Ramos (cell line): ENCODE results near the gene HOXB3.
"Not testable (repeated sequence)": the region's sequence is repeated elsewhere in the genome, so short reads cannot be mapped to it uniquely, and the experiment has no call there.

ENCODE experiments used
- in situ Hi-C: fragments of 300-500 bp; cut with MboI; formaldehyde crosslinking; loops from one replicate; pipeline ENCODE4 v1.14.3; 2022; ENCODE audit warnings: low sequenced_read_pairs; ENCODE audit not compliant: unreplicated experiment

HOXB3 gene

GRCh38 chr17:48548523-48549280 is 41.3 kb downstream of the HOXB3 start:
- in situ Hi-C loops, result no loop called here

GRCh38 chr17:48547808-48548522 is 42.1 kb downstream of the HOXB3 start:
- in situ Hi-C loops, result no loop called here

- in situ Hi-C loops, result no loop called here
Observed at GRCh38 chr17:48546924-48547807, 42.9 kb downstream of the HOXB3 start.

DNA sequence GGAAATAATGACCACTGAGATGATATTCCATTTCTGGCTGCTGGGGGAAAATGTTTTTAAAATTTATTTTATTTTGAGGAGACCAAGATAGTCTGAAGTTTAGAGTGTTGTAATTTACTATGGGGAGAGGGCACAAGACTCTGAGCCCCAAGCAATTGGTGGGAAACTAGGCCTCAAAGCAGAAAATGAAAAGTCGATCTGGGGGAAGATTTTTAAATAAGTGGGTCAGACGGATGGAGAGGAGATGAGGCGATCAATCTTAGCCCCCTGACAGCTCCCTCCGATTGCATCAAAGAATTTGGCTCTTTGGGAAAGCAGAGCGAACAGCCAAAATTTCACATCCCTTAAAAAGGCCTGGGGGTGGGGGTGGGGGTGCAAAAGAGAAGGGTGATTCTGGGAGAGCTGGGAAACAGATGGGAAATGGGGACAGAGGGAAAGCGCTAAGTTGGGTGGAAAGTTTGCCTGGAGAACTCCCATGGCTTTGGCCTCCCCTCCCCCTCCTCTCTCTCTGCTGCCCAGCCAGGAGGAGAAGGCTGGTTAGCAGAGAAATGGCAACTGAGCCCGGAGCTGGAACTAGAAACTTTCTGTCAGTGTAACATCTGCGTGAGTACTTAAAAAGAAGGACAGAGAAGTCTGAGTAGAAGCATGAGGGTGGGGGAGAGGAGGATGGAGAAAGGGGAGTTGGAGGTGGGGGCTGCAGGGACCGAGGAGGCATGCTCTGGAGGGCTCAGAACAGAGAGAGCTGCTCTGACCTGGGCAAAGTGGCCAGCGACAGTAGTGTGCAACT is 43.7 kb downstream of the HOXB3 start:
- in situ Hi-C loops, result no loop called here

DNA sequence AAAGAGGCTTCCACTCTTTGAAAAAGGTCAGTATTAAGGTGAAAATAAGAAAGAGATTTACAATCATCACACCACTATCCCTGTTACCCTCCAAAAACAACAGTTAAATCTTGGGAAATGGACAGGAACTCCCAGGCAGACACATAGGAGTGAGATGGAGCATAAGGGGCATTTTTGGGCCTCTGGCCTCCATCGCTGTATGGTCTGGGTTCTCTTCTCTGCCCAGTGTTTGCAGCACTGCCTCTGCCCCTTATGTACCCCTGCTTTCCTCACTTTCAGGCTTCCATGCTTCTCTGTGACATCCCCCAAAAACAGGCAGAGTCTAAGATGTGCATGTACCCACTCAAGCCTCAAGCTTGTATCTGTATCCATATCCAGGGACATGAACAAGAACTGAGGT is 44.5 kb downstream of the HOXB3 start:
- in situ Hi-C loops, result no loop called here

DNA sequence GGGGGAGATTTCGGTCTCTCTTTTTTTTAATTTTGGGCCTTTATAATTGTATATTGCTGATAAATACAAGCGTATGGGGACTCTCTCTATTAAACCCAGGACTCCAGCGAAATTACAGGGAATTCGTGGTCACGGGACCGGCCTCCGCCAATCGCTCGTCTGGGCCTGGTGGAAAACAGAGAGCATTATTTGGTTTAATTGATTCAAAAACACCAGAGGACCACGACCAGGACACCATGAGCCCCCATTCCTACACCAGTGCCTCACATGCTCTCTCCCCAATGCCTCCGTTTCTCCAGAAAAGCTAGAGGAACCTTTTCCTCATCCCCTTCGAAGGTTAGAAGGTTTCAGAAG is 45.0 kb downstream of the HOXB3 start, which contains the start of gene HOXB2:
Gene HOXB2, minus strand, starts transcription at position 88 of the 354 bp plus-strand sequence. CDS start 198 bp downstream, outside the sequence.
- in situ Hi-C loops, result no loop called here

- in situ Hi-C loops, result no loop called here
Observed at GRCh38 chr17:48544349-48545021, 45.6 kb downstream of the HOXB3 start.

DNA sequence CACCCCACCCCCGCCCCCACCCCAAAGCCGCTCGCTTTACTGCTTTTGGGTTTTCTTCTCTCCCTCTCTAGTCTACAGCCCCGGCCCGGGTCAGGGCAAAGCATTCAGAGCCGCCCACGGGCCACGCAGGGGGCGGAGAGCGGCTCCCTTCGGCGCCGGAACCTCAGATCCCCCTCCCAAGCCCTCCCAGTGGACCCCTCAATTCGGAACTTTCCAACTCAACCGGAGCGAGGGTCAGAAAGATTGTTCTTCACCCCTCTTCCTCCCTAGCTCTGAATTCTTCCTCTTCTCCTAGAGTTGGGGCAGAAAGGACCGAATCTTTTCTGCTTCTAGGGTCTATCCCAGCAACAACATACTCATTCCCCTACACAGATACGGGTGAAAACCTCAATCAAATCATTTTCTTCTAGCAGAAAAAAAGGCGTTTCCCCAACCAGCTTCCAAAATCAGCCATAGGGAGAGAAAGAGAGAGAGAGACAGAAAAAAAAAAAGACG is 46.1 kb downstream of the HOXB3 start:
- in situ Hi-C loops, result no loop called here

GRCh38 chr17:48543107-48543853 is 46.8 kb downstream of the HOXB3 start:
- in situ Hi-C loops, result no loop called here

DNA sequence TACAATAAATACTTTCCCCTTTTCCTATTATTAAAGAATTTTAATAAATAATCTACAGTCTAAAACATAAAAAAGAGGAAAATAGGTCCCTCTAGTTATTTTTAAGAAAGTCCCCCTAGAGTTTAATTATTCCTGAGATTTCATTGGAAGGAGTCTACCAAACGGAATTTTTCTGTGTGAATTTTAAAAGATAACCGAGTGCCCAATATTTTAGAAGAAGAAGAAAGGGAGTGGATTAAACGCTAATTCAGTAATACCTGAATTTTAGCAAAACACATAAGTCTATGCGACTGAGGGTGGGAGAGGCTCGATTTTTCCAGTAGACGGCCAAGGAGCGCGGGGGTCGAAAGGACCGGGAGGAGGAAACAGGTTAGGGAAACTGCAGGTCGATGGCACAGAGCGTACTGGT is 47.3 kb downstream of the HOXB3 start:
- in situ Hi-C loops, result no loop called here

DNA sequence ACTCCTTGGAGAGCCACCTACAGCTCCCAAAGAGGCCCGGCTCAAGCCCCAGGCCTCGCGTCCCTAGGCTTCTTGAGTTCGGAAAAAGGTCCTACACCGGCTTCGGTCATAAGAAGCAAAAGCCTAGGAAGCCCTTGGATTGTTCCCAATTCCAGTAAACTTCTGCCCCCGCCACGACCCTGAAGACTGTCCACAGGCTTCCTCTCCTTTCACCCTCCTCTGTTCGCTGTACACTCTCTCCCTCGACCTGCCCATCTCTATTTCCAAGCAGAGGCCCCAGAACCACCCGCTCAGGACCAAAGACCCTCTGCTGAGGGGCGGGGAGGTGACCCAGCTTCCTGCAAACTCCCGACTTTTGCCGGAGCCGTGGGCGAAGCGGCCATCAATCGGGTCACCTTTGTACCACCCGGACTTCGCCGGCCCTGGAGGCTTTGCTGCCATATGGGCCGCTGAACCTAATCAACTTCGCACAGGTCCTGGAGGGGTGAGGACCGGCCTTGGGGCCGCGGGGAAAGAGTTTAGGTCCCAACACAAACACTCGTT is 47.9 kb downstream of the HOXB3 start:
- in situ Hi-C loops, result no loop called here

- in situ Hi-C loops, result no loop called here
Observed at GRCh38 chr17:48541577-48542113, 48.4 kb downstream of the HOXB3 start.

GRCh38 chr17:48541036-48541576 is 48.9 kb downstream of the HOXB3 start:
- in situ Hi-C loops, result no loop called here

DNA sequence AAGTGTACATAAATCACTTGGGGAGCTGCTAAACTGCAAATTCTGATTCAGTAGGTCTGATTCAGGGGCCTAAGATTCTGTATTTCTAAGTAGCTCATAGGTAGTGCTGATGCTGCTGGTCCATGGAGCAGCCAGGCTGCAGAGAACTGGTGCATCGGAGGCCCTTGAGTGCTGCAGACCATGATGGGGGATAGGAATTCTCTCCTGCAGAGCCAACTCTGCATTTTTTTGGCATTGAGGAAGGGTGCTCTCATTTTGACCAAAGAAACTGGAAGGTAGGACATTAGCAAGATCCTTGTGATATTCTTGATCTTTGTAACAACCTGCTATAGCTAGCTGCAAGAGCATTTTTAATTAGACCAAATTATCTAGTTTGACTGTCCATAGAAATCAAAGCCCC is 49.8 kb downstream of the HOXB3 start:
- in situ Hi-C loops, result no loop called here

GRCh38 chr17:48539177-48539576 is 50.9 kb downstream of the HOXB3 start:
- in situ Hi-C loops, result no loop called here

DNA sequence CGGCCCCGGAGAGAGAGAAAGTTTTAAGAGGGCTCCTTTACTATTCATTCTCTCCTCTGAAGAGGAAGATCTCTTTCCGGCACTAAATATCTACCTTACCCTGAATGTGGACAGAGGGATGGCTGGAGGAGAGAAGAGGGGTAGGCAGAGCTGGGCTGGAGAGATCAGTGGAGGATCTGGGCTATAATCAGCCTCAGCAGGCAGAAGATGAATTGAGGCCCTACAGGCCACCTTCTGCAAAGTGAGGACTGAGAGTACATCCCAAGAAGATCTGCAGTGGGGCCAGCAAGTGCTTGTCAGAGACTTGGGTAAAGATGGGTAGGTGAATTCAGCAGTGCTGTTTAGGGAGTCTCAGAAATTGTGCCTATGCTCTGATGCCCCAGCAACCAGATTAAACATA is 52.7 kb downstream of the HOXB3 start:
- in situ Hi-C loops, result no loop called here

- in situ Hi-C loops, result not testable (repeated sequence)
Observed at GRCh38 chr17:48535793-48536559, 54.1 kb downstream of the HOXB3 start.
